ENCODE data around the gene TRIP11.

Gene TRIP11

DNA sequence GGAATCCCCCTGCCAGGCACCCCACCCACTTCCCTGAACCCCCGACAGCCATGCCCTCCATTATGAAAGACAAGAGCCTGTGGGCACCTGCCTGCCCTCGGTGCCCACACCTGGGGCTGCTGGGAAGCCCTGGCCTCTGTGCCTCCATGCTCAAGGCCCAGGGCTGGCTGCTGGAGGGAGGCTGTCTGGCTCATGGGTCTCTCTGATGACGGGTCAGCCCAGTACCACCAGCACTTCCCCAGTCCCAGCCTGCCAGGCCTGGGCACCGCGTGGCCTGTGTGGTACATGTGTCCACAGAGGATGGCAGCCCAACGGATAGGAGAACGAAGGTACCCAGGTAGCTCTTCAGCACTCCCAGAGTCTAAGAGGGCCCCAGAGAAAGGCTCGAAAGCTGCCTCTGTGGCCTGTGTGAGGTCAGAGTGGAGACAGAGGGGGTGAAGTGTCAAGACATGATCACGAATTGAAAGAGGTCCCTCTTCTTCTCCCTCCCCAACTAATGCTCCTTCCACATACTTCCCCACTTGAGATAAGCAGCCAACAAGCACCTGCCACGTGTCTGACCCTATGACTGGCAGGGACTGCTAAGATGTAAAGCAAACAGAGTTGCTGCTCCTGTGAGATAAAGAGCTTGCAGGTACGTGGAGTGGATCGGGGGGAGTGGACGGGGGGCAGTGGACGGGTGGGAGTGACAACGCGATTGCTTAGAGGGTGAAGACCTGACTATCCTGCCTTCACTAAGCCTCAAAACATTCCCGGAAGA is 113.5 kb downstream of the TRIP11 start:
- H3K4me3 ChIP-seq (ENCODE audit: low read depth, low read length): no peak overlapping the region

DNA sequence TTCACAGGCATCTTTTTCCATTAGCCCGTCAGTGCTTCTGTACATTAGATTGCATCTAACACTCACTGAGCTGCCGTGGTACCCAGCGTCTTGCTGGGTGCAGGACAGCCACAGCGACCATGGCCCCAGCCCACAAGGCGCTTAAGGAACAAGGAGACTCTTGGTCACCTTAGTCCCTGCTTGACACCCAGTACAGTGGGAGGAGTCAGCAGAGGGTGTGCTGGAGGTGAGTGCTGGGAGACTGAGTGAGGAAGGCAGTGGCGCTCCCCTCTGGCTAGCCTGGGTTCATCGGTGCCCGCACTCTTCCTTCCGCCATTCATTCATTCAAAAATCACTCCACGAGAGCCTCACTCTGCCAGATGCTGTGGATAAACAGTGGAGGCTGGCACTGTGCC is 114.1 kb downstream of the TRIP11 start:
- H3K4me3 ChIP-seq (ENCODE audit: low read depth, low read length): no peak overlapping the region

DNA sequence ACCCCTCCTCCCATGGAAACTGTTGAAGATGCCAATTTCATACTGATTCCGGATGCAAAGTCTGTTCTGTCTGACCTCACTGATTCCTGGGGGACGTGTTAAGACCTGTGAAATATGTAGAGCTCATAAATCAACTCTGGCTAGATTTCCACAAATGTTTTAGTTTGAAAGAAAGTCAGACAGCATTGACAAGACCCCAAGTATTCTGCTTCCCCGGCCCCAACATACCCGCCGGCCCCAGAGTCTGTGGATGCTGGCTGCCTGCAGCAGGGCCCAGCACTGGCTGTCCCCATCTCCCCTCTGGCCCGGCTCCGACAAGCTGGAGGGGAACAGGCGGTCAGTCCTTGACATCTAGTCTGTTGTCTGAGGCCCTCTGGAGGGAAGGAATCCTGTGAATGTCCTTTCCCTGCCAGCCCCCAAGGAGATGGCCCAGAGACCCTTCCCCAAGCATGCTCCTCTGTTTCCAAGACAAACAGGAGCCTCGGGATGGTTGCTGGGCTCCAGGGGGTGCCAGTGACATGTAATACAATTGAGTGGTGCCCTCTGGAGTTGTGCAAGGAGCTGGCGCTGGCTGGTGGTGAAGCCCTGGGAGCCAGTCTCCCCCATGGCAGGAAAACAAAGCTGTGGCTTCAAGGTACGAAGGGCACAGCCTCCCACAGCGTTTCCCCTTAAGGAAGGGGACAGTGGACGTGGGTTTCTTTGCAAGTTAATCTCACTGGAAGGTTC is 114.7 kb downstream of the TRIP11 start:
- no peak overlapping the region for H3K4me3 ChIP-seq (ENCODE audit: low read depth, low read length)

DNA sequence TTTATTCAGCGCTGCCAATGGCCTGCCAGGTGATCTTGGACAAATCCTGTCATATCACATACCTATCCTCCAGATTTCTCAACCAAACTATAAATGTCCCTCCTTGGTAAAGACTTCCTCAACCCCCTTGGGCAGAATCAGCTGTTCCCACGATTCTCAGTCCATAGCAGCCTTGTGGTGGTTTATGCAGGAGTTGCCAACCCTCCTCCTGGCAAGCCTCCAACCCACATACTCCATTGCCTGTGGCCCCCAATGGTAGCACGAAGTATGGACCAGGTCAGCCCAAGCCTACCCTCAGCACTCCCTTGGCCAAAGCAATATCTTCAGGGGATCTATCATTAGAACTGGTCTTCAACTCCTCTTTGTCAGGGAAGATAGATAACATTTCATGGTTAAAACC is 119.3 kb downstream of the TRIP11 start:
- no peak overlapping the region for H3K4me3 ChIP-seq (ENCODE audit: low read depth, low read length)

DNA sequence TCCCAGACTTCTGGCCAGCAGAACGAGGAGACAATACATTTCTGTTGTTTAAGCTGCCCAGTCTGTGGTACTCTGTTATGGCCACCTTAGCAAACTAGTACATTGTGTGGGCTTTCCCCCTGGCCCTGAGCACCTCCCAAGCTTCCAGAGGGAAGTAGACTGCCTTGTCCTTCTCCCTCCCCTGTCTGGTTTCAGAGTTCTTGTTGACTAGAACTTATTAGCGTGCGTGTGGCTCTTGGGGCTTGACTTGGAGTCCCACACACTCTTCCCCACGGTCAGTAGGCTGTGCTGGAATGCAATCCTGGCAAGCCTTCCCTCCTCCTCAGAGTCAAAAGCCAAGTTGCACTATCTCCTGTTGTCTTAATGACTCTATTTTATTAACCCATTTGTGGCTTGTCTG is 120.0 kb downstream of the TRIP11 start:
- H3K4me3 ChIP-seq (ENCODE audit: low read depth, low read length): no peak overlapping the region

DNA sequence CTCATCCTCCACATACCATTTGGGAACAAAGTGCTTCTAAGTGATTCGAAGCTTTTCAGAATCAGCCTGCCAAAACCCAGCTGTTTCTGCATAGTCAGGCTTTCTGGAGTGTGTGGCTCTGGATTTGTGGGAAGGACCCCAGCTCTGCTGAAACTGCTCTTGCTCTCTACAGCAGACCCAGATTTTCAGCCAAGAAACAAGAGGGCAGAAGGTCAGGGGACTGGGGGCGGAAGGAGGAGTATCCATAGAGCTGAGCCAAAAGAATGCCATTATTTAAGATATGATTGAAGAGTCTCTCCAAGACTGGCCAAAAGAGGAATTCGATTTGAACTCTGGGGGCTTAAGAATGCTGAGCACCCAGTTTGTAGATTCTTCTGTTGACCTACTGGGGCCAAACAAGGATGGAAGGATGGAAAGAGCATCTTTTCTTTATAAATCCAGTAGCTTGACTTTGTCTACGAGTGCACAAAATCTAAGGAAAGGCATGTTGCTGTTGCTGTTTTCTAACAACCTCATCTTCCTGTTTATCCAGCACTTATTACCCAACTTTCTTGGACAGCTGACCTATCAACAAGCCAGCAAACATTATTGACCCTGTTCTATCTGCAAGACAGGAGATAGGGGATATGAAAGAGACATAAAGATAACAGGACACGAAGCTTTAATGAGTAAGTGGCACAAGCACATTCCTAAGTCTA is 121.5 kb downstream of the TRIP11 start:
- no peak overlapping the region for H3K4me3 ChIP-seq (ENCODE audit: low read depth, low read length)
